Neural cell (in vitro differentiated cells): ENCODE results near the gene KRT2.

ENCODE experiments used
- EP300 ChIP-seq: fragments of 450-650 bp; conservative IDR thresholded peaks from 2 replicates; pipeline ENCODE4 v1.6.1; 2014; ENCODE audit warnings: antibody characterized with exemption, mild to moderate bottlenecking, moderate library complexity; ENCODE audit not compliant: poor library complexity, severe bottlenecking
- EZH2 ChIP-seq: fragments of 200-600, 300-800 bp; shearing (Covaris generic), sonication (generic); IDR thresholded peaks from 2 replicates; pipeline ENCODE4 v1.6.1; 2014; ENCODE audit warnings: antibody characterized with exemption, low read length, borderline replicate concordance, mild to moderate bottlenecking; ENCODE audit not compliant: insufficient read depth, poor library complexity, severe bottlenecking
- POLR2AphosphoS5 ChIP-seq: IDR thresholded peaks from 2 replicates; pipeline ENCODE4 v1.6.1; 2012
- RAD21 ChIP-seq: fragments of 450-650 bp; conservative IDR thresholded peaks from 2 replicates; pipeline ENCODE4 v1.6.1; 2014; ENCODE audit warnings: antibody characterized with exemption, mild to moderate bottlenecking, moderate library complexity
- TAF1 ChIP-seq: IDR thresholded peaks from 2 replicates; pipeline ENCODE4 v1.6.1; 2012; ENCODE audit warnings: low read depth
- TF ChIP-seq, protein P1 (sequence below): fragments of 450-650 bp; IDR thresholded peaks from 2 replicates; pipeline ENCODE4 v1.5.1; 2014; ENCODE audit warnings: antibody characterized with exemption, mild to moderate bottlenecking, moderate library complexity; ENCODE audit not compliant: poor library complexity, severe bottlenecking

DNA sequence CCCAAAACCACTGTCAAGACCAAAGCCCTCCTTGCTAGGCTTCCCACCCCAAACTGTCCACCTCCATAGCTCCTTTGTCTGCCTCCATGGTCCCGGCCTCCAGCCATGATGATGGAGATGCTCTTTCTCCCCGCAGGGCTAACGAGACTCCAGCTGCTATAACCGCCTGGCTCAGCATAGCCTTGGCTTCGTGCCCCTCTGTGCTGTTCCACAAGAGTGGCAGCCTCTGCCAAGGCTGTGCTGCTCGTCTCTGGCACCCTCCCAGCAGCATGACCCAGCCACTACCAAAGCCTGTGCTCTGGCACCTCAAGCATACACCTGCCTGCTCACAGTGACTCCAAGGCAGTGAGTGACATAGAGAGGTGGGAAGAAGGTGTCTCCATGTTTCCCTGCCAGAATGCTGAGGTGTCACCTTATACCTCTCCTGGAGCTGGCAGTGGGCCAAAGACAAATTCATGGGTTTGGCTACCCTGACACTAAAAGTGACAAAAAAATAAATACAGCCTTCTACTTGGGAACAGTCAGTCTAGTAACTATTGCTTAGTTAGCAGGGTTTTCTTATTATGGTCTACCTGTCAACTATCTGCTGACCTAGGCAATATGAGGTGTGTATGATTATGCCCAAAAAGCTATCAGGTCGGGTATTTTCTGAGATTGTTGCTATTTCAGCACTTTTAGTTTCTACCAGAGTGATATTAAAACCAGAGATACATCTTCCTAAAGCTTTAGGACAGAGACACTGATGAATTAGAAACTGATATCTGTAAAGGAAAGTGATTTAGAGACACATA is 17.6 kb downstream of the KRT2 start:
- TF ChIP-seq RAD21: no peak
- TF ChIP-seq, protein P1, sequence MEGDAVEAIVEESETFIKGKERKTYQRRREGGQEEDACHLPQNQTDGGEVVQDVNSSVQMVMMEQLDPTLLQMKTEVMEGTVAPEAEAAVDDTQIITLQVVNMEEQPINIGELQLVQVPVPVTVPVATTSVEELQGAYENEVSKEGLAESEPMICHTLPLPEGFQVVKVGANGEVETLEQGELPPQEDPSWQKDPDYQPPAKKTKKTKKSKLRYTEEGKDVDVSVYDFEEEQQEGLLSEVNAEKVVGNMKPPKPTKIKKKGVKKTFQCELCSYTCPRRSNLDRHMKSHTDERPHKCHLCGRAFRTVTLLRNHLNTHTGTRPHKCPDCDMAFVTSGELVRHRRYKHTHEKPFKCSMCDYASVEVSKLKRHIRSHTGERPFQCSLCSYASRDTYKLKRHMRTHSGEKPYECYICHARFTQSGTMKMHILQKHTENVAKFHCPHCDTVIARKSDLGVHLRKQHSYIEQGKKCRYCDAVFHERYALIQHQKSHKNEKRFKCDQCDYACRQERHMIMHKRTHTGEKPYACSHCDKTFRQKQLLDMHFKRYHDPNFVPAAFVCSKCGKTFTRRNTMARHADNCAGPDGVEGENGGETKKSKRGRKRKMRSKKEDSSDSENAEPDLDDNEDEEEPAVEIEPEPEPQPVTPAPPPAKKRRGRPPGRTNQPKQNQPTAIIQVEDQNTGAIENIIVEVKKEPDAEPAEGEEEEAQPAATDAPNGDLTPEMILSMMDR: no peak
- TF ChIP-seq EZH2: no peak
- no peak for TF ChIP-seq POLR2AphosphoS5
- TF ChIP-seq EP300: no peak
- TF ChIP-seq TAF1: no peak
